B cell (primary cell): Measurements from ENCODE around the gene STX18. TPM values are rescaled to one million over a fixed set of nuclear protein-coding genes. Genes with fewer than 3 reads are reported as not detected.

Experiments used
- ATAC-seq: fragments of 200-7000 bp; cut with Tn5 transposase; one replicate; pipeline ENCODE4 v1.10.0; 2021; ENCODE audit warnings: low read depth, mild to moderate bottlenecking, moderate number of reproducible peaks, moderate library complexity
- CTCF ChIA-PET: fragments of 350-600 bp; sonication (Branson Sonifier 250); formaldehyde crosslinking; loops from one replicate; lab custom pipeline; 2021; ENCODE audit warnings: antibody characterized with exemption, inconsistent platforms; lab: Charles Lee
- POLR2A ChIA-PET: fragments of 350-600 bp; sonication (Branson Sonifier 250); formaldehyde crosslinking; loops from one replicate; lab custom pipeline; 2021; ENCODE audit warnings: antibody characterized with exemption; lab: Charles Lee
- DNase-seq: peaks from one replicate; pipeline ENCODE4 v3.0.0; 2013
- H2AFZ ChIP-seq: 2 replicates; pipeline ENCODE4 v1.6.1; 2012; ENCODE audit warnings: mild to moderate bottlenecking, low read depth, low read length; ENCODE audit not compliant: insufficient read depth, poor library complexity, severe bottlenecking
- H3K27ac ChIP-seq, 2 donors: 1 replicate in 1 of 2; 2 replicates in 1 of 2; pipeline ENCODE4 v1.5.1; 2012 to 2013; ENCODE audit warnings: low read length in 2 of 2, mild to moderate bottlenecking in 2 of 2, moderate library complexity in 1 of 2
- H3K27me3 ChIP-seq, 4 experiments: fragments of 200-600 bp in 1 of 4; sonication (generic) in 1 of 4; replicated peaks in 1 of 4; 1 replicate in 2 of 4; 2 replicates in 2 of 4; pipeline versions ENCODE4 v1.6.1 to v1.7.0; 2013 to 2016; ENCODE audit warnings: low read length in 3 of 4, mild to moderate bottlenecking in 2 of 4, mixed read lengths in 1 of 4, moderate library complexity in 1 of 4; ENCODE audit not compliant: insufficient read depth in 4 of 4, control insufficient read depth in 3 of 4; ENCODE audit errors: control extremely low read depth in 1 of 4
- H3K36me3 ChIP-seq, 2 experiments: replicated peaks in 1 of 2; 1 replicate in 1 of 2; 2 replicates in 1 of 2; pipeline versions ENCODE4 v1.6.1 to v1.7.1; 2013; ENCODE audit warnings: low read length in 1 of 2; ENCODE audit not compliant: insufficient read depth in 2 of 2, control insufficient read depth in 1 of 2; ENCODE audit errors: control extremely low read depth in 1 of 2, extremely low read depth in 1 of 2
- H3K4me1 ChIP-seq, 2 donors: fragments of 200-600 bp in 1 of 2; sonication (generic) in 1 of 2; 1 replicate in 1 of 2; 2 replicates in 1 of 2; pipeline versions ENCODE4 v1.5.1 to v1.6.1; 2013 to 2017; ENCODE audit warnings: low read length in 2 of 2; ENCODE audit not compliant: control insufficient read depth in 2 of 2, insufficient read depth in 2 of 2
- H3K4me2 ChIP-seq: replicated peaks from 2 replicates; pipeline ENCODE3; 2012; ENCODE audit warnings: mild to moderate bottlenecking, low read depth, low read length; ENCODE audit not compliant: poor library complexity, severe bottlenecking
- H3K4me3 ChIP-seq, 5 experiments: fragments of 200-600 bp in 1 of 5; sonication (generic) in 1 of 5; 1 replicate in 3 of 5; 2 replicates in 2 of 5; pipeline versions ENCODE4 v1.5.1 to v1.7.0; 2011 to 2016; ENCODE audit warnings: low read length in 4 of 5, mild to moderate bottlenecking in 4 of 5, low read depth in 2 of 5, control low read depth in 1 of 5, moderate library complexity in 1 of 5; ENCODE audit not compliant: insufficient read depth in 1 of 5; ENCODE audit errors: control extremely low read depth in 1 of 5, extremely low read depth in 1 of 5
- H3K79me2 ChIP-seq: fragments of 200-600 bp; sonication (generic); one replicate; pipeline ENCODE4 v1.6.0; 2016; ENCODE audit warnings: low read length; ENCODE audit not compliant: control insufficient read depth, insufficient read depth
- H3K9ac ChIP-seq: fragments of 200-600 bp; sonication (generic); 2 replicates; pipeline ENCODE4 v1.6.1; 2017; ENCODE audit warnings: mild to moderate bottlenecking, low read length, moderate library complexity
- H3K9me3 ChIP-seq, 3 donors: one replicate each; pipeline versions ENCODE4 v1.6.1 to v1.7.1; 2013; ENCODE audit warnings: low read length in 2 of 3; ENCODE audit not compliant: control insufficient read depth in 2 of 3, insufficient read depth in 1 of 3; ENCODE audit errors: control extremely low read depth in 1 of 3
- H4K20me1 ChIP-seq: 2 replicates; pipeline ENCODE4 v1.6.0; 2012; ENCODE audit warnings: mild to moderate bottlenecking, low read length; ENCODE audit not compliant: insufficient read depth, control insufficient read depth, poor library complexity, severe bottlenecking
- H3K27ac Mint-ChIP-seq: one replicate; pipeline ENCODE4 v1.8.0; 2021; ENCODE audit warnings: mixed read lengths
- H3K27me3 Mint-ChIP-seq: one replicate; pipeline ENCODE4 v1.8.0; 2021; ENCODE audit warnings: mixed read lengths
- H3K4me1 Mint-ChIP-seq: one replicate; pipeline ENCODE4 v1.8.0; 2021; ENCODE audit warnings: mixed read lengths
- H3K4me3 Mint-ChIP-seq: one replicate; pipeline ENCODE4 v1.8.0; 2021; ENCODE audit warnings: mixed read lengths
- H3K9me3 Mint-ChIP-seq: one replicate; pipeline ENCODE4 v1.8.0; 2022; ENCODE audit warnings: mixed read lengths; ENCODE audit not compliant: insufficient read depth
- CTCF ChIP-seq: fragments of 200-600 bp; IDR thresholded peaks from one replicate; pipeline ENCODE4 v1.8.0; 2022; ENCODE audit warnings: antibody characterized with exemption, mild to moderate bottlenecking
- EZH2 ChIP-seq: IDR thresholded peaks from 2 replicates; pipeline ENCODE4 v1.6.1; 2012; ENCODE audit warnings: borderline replicate concordance, low read depth, mild to moderate bottlenecking, moderate library complexity, low read length; ENCODE audit not compliant: insufficient read depth, poor library complexity, severe bottlenecking
- WGBS: methylation state at CpG from one replicate; pipeline ENCODE4 v1.1.5; 2013; ENCODE audit warnings: missing lambda C conversion rate; ENCODE audit not compliant: insufficient coverage; 5-methylcytosine and 5-hydroxymethylcytosine counted together
- intact Hi-C: fragments of 100-400 bp; cut with micrococcal nuclease; formaldehyde crosslinking; loops from one replicate; pipeline ENCODE4 v1.10.0; 2022
- polyA plus RNA-seq: library from polyadenylated mRNA; depleted of rRNA; stranded (reverse); fragments of >200 nt; gene quantifications from 2 replicates; pipeline ENCODE4 v1.2.3, GENCODE V29; 2012
- total RNA-seq, 2 donors: library from RNA; stranded (reverse); fragments of 120-200 nt in 1 of 2; gene quantifications; 1 replicate in 1 of 2; 2 replicates in 1 of 2; pipeline versions ENCODE4 v1.2.3 to v1.2.4, GENCODE V29; 2013 to 2022

Gene STX18
- total and polyA plus RNA-seq, 2 donors (not counting 1 experiment from before 2014, with no cell fraction given) = 20.3 to 33.6 TPM

DNA sequence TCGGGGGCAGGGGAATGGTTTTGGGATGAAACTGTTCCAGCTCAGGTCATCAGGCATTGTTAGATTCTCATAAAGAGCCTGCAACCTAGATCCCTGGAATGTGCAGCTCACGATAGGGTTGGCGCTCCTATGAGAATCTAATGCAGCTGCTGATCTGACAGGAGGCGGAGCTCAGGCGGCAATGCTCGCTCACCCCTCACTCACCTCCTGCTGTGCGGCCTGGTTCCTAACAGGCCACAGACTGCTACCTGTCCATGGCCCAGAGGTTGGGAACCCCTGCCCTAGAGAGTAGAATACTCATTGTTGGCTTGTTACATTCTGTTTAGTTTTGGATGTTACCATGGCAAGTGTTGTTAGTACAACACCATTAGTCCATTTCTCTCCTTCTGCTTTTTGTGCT lies 40.8 kb upstream of the STX18 start:
- Mint-ChIP-seq H3K9me3 (no peaks in the 10 kb centered on the region), H3K27me3 (no peaks in the 10 kb centered on the region), H3K27ac (no peak overlapping the region), H3K4me1 (no peaks in the 10 kb centered on the region), H3K4me3 (no peak overlapping the region)
- no peaks in the 10 kb centered on the region for H3K36me3 ChIP-seq
- H3K9me3 ChIP-seq = peaks cover 0 to 4% (median 2%) of the 10 kb centered on the region in 3 donors
- POLR2A ChIA-PET = no interaction called here
- H4K20me1 ChIP-seq = no peaks in the 10 kb centered on the region
- no peak overlapping the region for H3K9ac ChIP-seq
- 100% methylated on average over 1 of the region's 7 CpGs for WGBS
- H3K4me3 ChIP-seq = no peak overlapping the region
- ATAC-seq = no peak
- no peaks in the 10 kb centered on the region for H3K27me3 ChIP-seq
- DNase-seq = no peak
- no peak overlapping the region for H2AFZ ChIP-seq
- CTCF ChIA-PET = no interaction called here
- no peaks in the 10 kb centered on the region for H3K79me2 ChIP-seq
- H3K4me2 ChIP-seq = no peak overlapping the region
- no peak overlapping the region for H3K27ac ChIP-seq
- no peak for TF ChIP-seq CTCF
- TF ChIP-seq EZH2 = no peak
- no peaks in the 10 kb centered on the region for H3K4me1 ChIP-seq
- intact Hi-C loops = no loop called here

DNA sequence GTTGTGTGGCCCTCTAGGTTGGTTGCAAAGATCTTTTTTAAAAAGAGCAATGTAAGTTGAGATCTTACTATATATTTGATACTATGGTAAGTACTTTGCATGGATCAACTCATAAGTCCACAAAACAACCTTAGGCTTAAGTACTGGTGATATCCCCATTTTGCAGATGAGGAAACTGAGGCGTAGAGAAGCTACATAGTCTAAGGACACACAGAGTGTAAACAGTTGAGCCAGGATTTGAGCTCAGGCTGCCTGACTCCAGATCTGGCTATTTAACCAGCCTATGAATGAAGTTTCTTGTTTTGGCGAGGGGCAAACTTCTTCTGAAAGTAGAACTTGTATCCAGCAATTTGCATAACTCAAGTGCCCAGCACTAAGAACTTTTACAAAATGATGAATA lies 38.6 kb upstream of the STX18 start:
- H3K9ac ChIP-seq = no peak overlapping the region
- Mint-ChIP-seq H3K27ac (no peak overlapping the region), H3K4me1 (peaks cover 7% of the 10 kb centered on the region), H3K4me3 (no peak overlapping the region), H3K27me3 (no peaks in the 10 kb centered on the region), H3K9me3 (no peaks in the 10 kb centered on the region)
- no peak overlapping the region for H3K27ac ChIP-seq
- no peak overlapping the region for H2AFZ ChIP-seq
- H3K4me3 ChIP-seq = no peak overlapping the region
- H4K20me1 ChIP-seq = no peaks in the 10 kb centered on the region
- 100% methylated on average over 1 of the region's 2 CpGs for WGBS
- H3K4me1 ChIP-seq = peaks cover 4 to 6% of the 10 kb centered on the region in 2 donors
- no peak for TF ChIP-seq CTCF
- no peak for TF ChIP-seq EZH2
- H3K36me3 ChIP-seq = no peaks in the 10 kb centered on the region
- intact Hi-C loops = no loop called here
- no peak overlapping the region for H3K4me2 ChIP-seq
- ATAC-seq (no peak), DNase-seq (no peak)
- CTCF ChIA-PET = no interaction called here
- H3K9me3 ChIP-seq = no peaks in the 10 kb centered on the region
- POLR2A ChIA-PET = no interaction called here
- H3K79me2 ChIP-seq = no peaks in the 10 kb centered on the region
- H3K27me3 ChIP-seq = no peaks in the 10 kb centered on the region
